Effector CD8-positive, alpha-beta T cell (primary cell): Measurements from ENCODE around the gene INMT.
A peak's percentile ranks its signal among the peaks of the same experiment; 100 is the strongest.

Source experiments
- DNase-seq: peaks from one replicate; lab custom pipeline; 2025; lab: John Stamatoyannopoulos, UW

The INMT gene

GRCh38 chr7:30750683-30751650 is 968 bp upstream of the INMT start:
- DNase-seq = no peak

GRCh38 chr7:30752484-30752883 is 549 bp downstream of the INMT start:
- DNase-seq = no peak

GRCh38 chr7:30752979-30753378 is 1.0 kb downstream of the INMT start:
- DNase-seq = no peak

DNA sequence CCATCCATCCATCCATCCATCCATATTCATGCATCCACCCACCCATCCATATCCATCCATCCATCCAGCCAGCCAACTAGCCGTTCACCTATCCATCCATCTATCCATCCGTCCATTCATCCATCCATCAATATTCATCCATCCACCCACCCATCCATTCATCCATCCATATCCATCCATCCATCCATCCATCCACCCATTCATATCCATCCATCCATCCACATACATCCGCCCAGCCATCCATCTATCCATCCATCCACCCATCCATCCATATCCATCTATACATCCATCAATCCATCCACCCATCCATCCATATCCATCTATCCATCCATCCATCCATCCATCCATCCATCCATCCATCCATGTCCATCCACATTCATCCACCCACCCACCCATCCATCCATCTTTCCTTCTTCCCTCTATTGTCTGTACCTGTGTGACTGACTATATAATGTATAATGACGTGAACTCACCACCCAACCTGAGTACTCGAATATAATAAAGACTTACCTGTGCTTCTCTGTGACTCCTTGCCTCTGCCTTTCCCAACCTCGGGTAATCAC is 2.5 kb downstream of the INMT start:
- no peak for DNase-seq

GRCh38 chr7:30755384-30756154 is 3.6 kb downstream of the INMT start:
- DNase-seq = no peak

DNA sequence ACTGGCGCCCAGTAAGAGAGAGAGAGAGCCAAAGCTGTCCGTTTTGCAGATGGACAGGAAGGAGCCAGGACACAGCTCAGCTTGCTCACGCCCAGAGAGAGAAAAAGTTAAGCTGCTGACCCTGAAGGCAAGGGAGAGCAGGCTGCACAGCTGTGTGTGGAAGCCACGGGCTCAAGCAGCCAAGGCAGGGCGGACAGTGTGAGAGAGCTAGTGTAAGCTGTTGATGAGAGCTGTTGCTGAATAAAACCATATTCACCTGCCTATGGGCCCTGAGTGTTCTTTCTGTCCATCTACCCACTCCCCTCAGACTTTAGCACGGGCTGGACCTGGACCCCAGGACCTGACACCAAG is 5.4 kb downstream of the INMT start:
- no peak for DNase-seq

DNA sequence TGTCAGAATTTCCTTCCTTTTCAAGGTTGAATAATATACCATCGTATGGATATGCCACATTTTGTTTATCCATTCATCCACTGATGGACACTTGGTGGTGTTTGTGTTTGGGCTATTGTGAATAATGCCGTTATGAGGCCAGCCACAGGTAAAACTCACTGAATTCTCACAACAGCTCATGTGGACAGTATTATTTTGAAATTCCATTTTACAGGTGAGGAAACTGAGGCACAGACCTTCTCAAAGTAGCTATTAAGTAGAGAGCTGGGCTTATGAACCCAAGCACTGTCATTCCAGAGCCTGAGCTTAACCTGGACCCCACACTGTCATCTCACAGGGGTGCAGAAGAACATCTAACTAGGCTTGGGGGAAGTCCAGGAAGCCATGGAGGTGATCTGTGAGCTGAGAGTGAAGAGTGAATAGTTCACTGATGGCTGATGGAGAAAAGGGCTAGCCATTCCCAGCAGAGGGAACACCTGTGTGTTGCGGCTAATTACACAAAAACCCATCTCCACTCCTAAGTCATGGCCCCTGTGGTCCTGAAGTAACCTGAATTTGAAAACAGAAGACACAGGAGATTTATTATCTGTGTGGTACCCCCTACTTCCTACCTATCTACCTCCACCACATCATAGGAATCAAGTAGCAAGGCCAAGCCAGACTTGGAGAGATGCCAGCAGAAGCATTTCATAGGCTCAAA is 8.7 kb downstream of the INMT start:
- no peak for DNase-seq

DNA sequence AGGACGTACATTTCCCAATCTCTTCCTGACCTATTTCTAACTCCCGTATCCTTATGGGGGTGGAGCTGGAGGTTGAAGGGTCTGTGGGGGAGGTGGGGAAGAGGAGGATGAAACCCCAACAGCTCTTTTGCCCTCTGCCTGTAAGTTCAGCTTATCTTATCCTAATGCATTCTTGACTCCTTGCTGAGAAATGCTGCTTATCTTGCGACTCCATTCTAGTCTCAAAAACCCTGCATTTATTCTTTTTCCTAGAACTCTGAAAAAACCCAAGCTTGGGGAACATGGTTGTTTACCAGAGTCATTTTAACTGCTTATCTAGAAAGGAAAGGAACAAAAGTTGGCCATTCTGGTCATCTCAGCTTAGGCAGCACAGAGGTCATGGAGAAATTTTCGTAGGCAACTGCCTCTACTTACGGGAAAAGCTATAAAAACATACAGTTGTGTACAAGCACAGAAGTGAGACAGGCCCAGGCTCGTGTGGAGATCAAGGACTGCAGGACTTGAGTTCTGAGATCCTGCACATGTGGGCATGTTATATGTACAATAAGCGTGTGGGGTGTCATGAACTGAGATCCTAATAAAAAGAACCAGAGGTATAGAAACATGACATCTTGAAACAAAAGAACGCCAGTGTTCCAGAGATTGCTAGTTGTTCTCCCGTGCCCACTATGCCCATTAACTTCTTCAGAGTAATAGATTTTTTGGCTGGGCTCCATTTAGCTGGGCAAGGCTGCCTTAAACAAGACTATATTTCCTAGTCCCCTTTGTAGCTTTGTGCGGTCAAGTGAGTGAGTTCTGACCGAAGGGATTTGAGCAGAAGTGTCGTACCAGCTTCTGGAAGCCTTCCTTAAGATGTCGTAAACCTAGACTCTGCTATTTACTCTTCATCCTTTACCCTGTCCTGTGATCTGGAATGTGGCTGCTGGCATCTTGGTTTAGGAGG is 9.6 kb downstream of the INMT start:
- no peak for DNase-seq

GRCh38 chr7:30764030-30764975 is 12.4 kb downstream of the INMT start:
- no peak for DNase-seq

GRCh38 chr7:30765408-30765807 is 13.5 kb downstream of the INMT start:
- DNase-seq = no peak

DNA sequence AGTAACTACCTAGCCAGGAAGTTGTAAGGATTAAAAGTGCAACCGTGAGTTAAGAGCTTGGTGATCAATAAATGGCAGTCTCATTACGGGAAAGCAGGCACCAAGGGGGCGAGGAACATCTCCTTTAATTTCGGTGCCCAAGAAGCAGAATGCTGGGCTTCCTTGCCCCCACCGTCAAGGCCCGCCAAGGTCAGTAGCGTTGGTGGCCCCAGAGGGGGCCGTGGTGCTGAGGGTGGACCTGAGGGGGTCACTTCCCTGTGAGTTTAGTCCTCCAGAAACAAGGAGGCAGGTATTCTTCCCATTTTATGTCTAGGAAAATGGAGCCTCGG is 18.9 kb downstream of the INMT start:
- no peak for DNase-seq

DNA sequence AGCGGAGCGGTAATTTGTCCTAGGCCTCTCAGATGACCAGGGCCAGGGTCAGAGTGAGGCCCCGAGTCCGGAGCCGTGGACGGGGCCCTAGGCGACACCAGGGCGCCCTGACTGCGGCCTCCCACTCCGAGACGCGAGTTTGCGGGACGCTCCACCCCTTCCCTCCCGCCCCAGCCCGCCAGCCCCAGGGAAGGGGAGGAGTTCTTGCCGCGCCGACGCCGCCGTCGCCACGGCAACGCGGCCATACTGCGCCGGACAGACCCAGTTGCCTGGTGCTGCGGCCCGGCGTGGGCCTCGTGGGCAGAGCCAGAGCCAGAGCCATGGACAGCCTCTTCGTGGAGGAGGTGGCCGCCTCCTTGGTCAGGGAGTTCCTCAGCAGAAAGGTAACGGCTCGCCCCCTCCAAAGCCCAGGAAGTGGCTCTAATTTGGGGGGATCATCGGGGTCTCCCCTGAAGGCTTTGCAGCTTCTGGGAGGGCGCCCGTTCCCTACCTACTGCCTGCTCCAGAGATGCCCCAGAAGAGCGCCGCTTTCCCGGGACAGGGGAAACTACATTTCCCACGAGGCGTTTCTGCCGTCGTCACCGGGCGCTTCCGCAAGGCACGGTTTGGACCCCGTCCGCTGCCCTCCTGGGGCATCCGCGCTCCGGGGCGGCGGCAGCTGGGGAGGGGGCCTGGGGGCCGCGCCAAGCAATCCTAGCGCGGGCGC is 19.4 kb downstream of the INMT start, which contains the start of gene MINDY4:
MINDY4 (plus strand) TSS at position 244 of the 706 bp plus-strand sequence; CDS start at position 321, 77 bp downstream.
- peak; percentile 35 for DNase-seq

DNA sequence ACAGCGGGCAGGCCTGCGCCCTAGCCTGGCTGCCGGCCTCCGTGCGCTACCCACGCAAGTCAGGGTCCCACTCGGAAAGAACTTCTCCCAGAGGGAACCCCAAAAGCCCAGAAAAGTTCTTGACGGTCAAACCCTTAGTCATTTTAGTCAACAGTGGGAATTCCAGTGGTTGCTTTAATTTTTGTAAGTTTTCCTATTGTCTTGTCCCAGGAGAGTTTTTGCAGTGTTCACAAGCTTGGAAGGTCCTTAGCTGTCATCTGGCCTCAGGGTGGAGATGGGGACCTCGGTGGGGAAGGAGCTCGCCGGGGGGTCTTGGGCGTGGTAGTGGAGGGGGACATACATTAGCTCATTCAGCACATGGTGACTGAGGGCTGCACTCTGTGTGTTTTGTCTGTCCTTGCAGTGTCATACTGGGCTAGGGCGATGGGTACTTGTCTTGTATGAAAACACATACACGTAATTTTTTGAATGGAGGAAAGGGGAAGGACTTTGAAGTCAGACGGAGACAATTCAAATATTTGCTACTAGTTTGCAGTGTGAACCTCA is 20.0 kb downstream of the INMT start:
- DNase-seq = no peak

GRCh38 chr7:30772984-30773383 is 21.0 kb downstream of the INMT start:
- no peak for DNase-seq

DNA sequence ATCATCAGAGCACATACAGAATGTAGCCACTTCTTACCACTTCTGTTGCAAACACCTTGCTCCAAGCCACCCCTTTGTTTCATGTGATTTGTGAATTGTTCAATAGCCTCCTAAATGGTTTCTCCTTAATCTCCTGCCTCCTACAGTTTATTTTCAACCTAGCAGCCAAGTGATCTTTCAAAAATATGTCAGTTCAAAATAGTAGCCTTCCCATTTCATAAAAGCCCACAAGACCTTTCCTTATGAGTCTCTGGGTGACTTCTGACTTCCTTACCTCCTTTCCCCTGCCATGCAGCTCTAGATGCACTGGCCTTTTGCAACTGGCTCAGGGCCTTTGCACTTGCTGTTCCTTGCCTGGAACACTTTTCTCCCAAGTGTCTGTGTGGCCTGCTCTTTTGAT is 24.1 kb downstream of the INMT start:
- no peak for DNase-seq

- no peak for DNase-seq
These were observed 25.0 kb downstream of the INMT start for GRCh38 chr7:30776971-30777370.

- no peak for DNase-seq
These were observed 26.5 kb downstream of the INMT start for GRCh38 chr7:30778255-30779025.

DNA sequence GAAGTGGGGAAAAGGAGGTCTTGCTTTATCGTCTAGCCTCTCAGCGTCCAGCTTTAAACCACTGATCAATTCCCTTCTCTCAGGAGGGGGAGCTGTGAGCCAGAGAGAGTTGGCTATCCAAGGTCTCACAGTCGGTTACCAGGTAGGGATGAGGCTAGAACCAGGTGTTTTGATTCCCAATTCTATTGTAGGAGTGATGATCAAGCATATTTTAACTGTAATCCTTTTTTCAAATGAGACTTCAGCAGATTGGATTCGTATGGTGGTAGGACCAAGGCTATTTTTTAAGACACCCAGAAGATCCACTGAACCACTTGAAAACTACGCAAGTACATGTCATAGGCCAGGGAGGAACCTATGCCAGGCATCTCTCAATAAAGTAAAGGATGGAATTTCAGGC is 27.6 kb downstream of the INMT start:
- DNase-seq = no peak
